Caco-2 (cell line): Measurements from ENCODE around the gene APRT. TPM values are rescaled to one million over a fixed set of nuclear protein-coding genes. Genes with fewer than 3 reads are reported as not detected.

ENCODE experiments used
- BruUV-seq: library from RNA; stranded (reverse); fragments of 400-500 nt; replicated peaks from 2 replicates; lab custom pipeline; 2021; lab: Mats Ljungman, UMichigan
- CTCF ChIA-PET: fragments of 300-600 bp; sonication (Branson Sonifier 250); formaldehyde crosslinking; loops from one replicate; lab custom pipeline; 2022; ENCODE audit warnings: antibody characterized with exemption; lab: Charles Lee
- POLR2A ChIA-PET: fragments of 300-600 bp; sonication (Branson Sonifier 250); formaldehyde crosslinking; loops from one replicate; lab custom pipeline; 2022; ENCODE audit warnings: antibody characterized with exemption; lab: Charles Lee
- DNase-seq, 2 experiments: peaks; one replicate each; pipeline versions ENCODE4 v3.0.0 to v3.0.0-alpha.2; 2020 to 2022
- H3K27me3 ChIP-seq: replicated peaks from 2 replicates; pipeline ENCODE4 v1.6.0; 2011; ENCODE audit warnings: low read length; ENCODE audit not compliant: control insufficient read depth, insufficient read depth
- H3K36me3 ChIP-seq: 2 replicates; pipeline ENCODE4 v1.5.1; 2011; ENCODE audit warnings: low read length; ENCODE audit not compliant: control insufficient read depth, insufficient read depth
- H3K4me1 ChIP-seq: fragments of 250-450 bp; sonication (Bioruptor Pico); 2 replicates; pipeline ENCODE4 v1.5.1; 2020; ENCODE audit warnings: mild to moderate bottlenecking
- H3K4me3 ChIP-seq: 2 replicates; pipeline ENCODE4 v1.5.1; 2011; ENCODE audit warnings: low read depth, mild to moderate bottlenecking, control low read depth, low read length
- H3K9me3 ChIP-seq: fragments of 250-450 bp; sonication (Bioruptor Pico); 2 replicates; pipeline ENCODE4 v1.5.1; 2020; ENCODE audit warnings: mild to moderate bottlenecking, moderate library complexity
- H3K27ac Mint-ChIP-seq: one replicate; pipeline ENCODE4 v1.8.0; 2022; ENCODE audit warnings: mixed read lengths; ENCODE audit not compliant: unreplicated experiment
- H3K27me3 Mint-ChIP-seq: one replicate; pipeline ENCODE4 v1.8.0; 2022; ENCODE audit warnings: mixed read lengths; ENCODE audit not compliant: insufficient read depth, unreplicated experiment
- H3K36me3 Mint-ChIP-seq: one replicate; pipeline ENCODE4 v1.8.0; 2022; ENCODE audit warnings: mild to moderate bottlenecking, mixed read lengths; ENCODE audit not compliant: insufficient read depth, unreplicated experiment
- H3K4me1 Mint-ChIP-seq: one replicate; pipeline ENCODE4 v1.8.0; 2022; ENCODE audit warnings: low read depth, mixed read lengths; ENCODE audit not compliant: unreplicated experiment
- H3K4me3 Mint-ChIP-seq: one replicate; pipeline ENCODE4 v1.8.0; 2022; ENCODE audit warnings: mild to moderate bottlenecking, moderate library complexity, mixed read lengths; ENCODE audit not compliant: unreplicated experiment
- H3K9me3 Mint-ChIP-seq: one replicate; pipeline ENCODE4 v1.8.0; 2022; ENCODE audit warnings: mixed read lengths; ENCODE audit not compliant: unreplicated experiment
- intact Hi-C: fragments of 100-400 bp; cut with micrococcal nuclease; formaldehyde crosslinking; loops from one replicate; pipeline ENCODE4 v1.10.0; 2022; ENCODE audit not compliant: unreplicated experiment
- total RNA-seq: library from RNA; stranded (reverse); gene quantifications from 2 replicates; pipeline ENCODE4 v1.2.3, GENCODE V29; 2022
- TF ChIP-seq, protein P1 (sequence below), 2 experiments: fragments of 200-600 bp in 1 of 2; IDR thresholded peaks; 1 replicate in 1 of 2; 2 replicates in 1 of 2; pipeline versions ENCODE4 v1.5.1 to v1.8.0; 2011 to 2022; ENCODE audit warnings: antibody characterized with exemption in 1 of 2, control low read depth in 1 of 2, inconsistent platforms in 1 of 2, low read depth in 1 of 2, low read length in 1 of 2, mild to moderate bottlenecking in 1 of 2, moderate library complexity in 1 of 2; ENCODE audit not compliant: insufficient read depth in 1 of 2, severe bottlenecking in 1 of 2, unreplicated experiment in 1 of 2

The APRT gene
- total RNA-seq, 1 experiment from 2014 or later, result 251 TPM

DNA sequence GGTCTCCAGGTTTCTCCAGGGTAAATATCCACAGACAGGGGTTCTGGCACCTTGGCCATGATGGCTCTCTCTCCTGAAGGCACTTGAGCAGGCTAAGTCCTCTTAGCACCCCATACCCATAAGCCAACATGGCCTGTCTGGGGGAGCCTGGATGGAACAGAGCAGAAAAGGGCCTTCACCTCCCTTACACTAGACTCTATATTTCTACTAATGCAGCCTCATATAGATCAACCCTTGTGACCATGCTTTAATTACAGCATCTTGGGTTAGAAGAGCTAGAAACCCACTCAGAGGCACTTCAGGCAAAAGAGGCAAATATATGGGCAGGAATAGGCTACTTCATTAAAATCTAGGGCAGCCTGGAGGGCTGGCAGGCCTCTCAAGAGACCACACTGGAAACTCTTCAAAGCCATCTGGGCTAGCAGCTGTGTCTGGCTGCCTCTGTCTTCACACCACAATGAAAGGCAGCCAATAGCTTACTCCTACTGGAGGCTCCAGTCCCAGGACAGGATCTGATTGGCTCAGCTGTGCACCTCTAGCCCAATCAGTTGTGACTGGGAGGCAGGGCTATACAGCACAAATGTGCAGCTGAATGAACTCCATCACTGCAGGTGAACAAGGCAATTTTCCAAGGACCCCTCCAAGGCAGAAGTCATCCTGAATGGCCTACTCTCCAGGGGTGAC lies 12.8 kb downstream of the APRT start:
- no peak overlapping the region for H3K27ac Mint-ChIP-seq
- Histone ChIP-seq H3K4me3 (no peak overlapping the region), H3K27me3 (no peaks in the 10 kb centered on the region), H3K36me3 (no peaks in the 10 kb centered on the region), H3K4me1 (no peaks in the 10 kb centered on the region), H3K9me3 (no peaks in the 10 kb centered on the region)
- no peaks in the 10 kb centered on the region for H3K4me1 Mint-ChIP-seq
- TF ChIP-seq, protein P1, sequence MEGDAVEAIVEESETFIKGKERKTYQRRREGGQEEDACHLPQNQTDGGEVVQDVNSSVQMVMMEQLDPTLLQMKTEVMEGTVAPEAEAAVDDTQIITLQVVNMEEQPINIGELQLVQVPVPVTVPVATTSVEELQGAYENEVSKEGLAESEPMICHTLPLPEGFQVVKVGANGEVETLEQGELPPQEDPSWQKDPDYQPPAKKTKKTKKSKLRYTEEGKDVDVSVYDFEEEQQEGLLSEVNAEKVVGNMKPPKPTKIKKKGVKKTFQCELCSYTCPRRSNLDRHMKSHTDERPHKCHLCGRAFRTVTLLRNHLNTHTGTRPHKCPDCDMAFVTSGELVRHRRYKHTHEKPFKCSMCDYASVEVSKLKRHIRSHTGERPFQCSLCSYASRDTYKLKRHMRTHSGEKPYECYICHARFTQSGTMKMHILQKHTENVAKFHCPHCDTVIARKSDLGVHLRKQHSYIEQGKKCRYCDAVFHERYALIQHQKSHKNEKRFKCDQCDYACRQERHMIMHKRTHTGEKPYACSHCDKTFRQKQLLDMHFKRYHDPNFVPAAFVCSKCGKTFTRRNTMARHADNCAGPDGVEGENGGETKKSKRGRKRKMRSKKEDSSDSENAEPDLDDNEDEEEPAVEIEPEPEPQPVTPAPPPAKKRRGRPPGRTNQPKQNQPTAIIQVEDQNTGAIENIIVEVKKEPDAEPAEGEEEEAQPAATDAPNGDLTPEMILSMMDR (IDR thresholded peaks at IDR 0.05; ENCODE audit: insufficient read depth in 1 of 2, low read depth in 1 of 2, low read length in 1 of 2, severe bottlenecking in 1 of 2, unreplicated experiment in 1 of 2), result no peak
- intact Hi-C loops, result no loop called here
- DNase-seq, result no peak
- ChIA-PET CTCF (interaction anchor here (1.7 to 2.3 kb wide), 2 partner anchors 36 to 61 kb away, joined by 6 to 9 read pairs; no protein-coding TSS in a partner anchor), POLR2A (no interaction called here)
- BruUV-seq, result no TSS peak
- H3K36me3 Mint-ChIP-seq, result peaks cover 23% of the 10 kb centered on the region
- H3K9me3 Mint-ChIP-seq, result no peaks in the 10 kb centered on the region
- H3K27me3 Mint-ChIP-seq, result no peaks in the 10 kb centered on the region
- no peak overlapping the region for H3K4me3 Mint-ChIP-seq

DNA sequence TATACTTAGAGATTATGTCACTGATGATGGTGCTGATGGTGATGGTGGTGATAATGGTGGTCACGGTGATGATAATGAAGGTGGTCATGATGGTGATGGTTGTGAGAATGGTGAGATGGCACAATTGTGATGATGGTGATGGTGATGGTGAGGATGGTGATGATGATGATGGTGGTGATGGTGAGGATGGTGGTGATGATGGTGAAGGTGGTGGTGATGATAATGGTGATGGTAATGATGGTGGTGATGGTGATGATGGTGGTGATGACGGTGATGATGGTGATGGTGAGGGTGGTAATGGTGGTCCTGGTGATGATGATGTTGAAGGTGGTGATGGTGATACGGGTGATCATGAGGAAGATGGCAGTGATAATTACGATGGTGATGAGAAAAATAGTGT lies 13.7 kb downstream of the APRT start:
- no peaks in the 10 kb centered on the region for H3K36me3 ChIP-seq
- no peaks in the 10 kb centered on the region for H3K9me3 ChIP-seq
- ChIA-PET CTCF (interaction anchor here (1.2 kb wide), 1 partner anchor 60 kb away, joined by 5 read pairs; no protein-coding TSS in a partner anchor), POLR2A (no interaction called here)
- Mint-ChIP-seq H3K36me3 (peaks cover 14% of the 10 kb centered on the region), H3K4me1 (no peaks in the 10 kb centered on the region), H3K27me3 (no peaks in the 10 kb centered on the region), H3K4me3 (no peak overlapping the region), H3K27ac (no peak overlapping the region), H3K9me3 (no peaks in the 10 kb centered on the region)
- intact Hi-C loops, result no loop called here
- no TSS peak for BruUV-seq
- TF ChIP-seq, protein P1 (IDR thresholded peaks at IDR 0.05; ENCODE audit: insufficient read depth in 1 of 2, low read depth in 1 of 2, low read length in 1 of 2, severe bottlenecking in 1 of 2, unreplicated experiment in 1 of 2), result no peak
- H3K27me3 ChIP-seq, result no peaks in the 10 kb centered on the region
- H3K4me1 ChIP-seq, result peaks cover 8% of the 10 kb centered on the region
- DNase-seq, result no peak
- H3K4me3 ChIP-seq, result no peak overlapping the region

DNA sequence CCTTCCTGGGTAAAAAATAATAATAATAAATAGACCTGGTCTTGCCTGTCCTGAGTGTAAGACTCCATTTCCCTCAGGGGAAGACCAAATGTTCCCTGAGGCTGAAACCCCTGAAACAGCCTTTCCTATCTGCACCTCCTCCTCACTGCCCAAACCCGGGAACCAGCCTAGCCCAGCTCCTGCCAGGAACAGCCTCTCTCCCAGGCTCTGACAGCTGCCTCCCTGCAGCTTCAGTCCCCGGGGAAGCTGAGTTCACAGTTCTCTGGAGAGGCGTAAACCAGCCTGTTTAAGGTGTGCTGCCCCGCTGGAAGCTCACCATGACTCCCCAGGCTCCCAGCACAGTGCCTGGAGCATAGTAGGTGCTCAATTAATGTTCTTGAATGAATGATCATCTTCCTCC lies 15.4 kb downstream of the APRT start:
- ChIA-PET POLR2A (no interaction called here), CTCF (interaction anchor here (0.6 to 4.2 kb wide), 2 partner anchors 11 to 59 kb away, joined by 3 to 21 read pairs; no protein-coding TSS in a partner anchor)
- H3K27ac Mint-ChIP-seq, result no peak overlapping the region
- Histone ChIP-seq H3K9me3 (no peaks in the 10 kb centered on the region), H3K36me3 (no peaks in the 10 kb centered on the region), H3K4me3 (no peak overlapping the region), H3K4me1 (peaks cover 8% of the 10 kb centered on the region), H3K27me3 (no peaks in the 10 kb centered on the region)
- intact Hi-C loops, result no loop called here
- H3K27me3 Mint-ChIP-seq, result no peaks in the 10 kb centered on the region
- peaks cover 1% of the 10 kb centered on the region for H3K36me3 Mint-ChIP-seq
- no TSS peak for BruUV-seq
- H3K4me3 Mint-ChIP-seq, result no peak overlapping the region
- DNase-seq, result no peak
- no peaks in the 10 kb centered on the region for H3K4me1 Mint-ChIP-seq
- TF ChIP-seq, protein P1 (IDR thresholded peaks at IDR 0.05; ENCODE audit: insufficient read depth in 1 of 2, low read depth in 1 of 2, low read length in 1 of 2, severe bottlenecking in 1 of 2, unreplicated experiment in 1 of 2), result no peak
- no peaks in the 10 kb centered on the region for H3K9me3 Mint-ChIP-seq
